ENCODE measurements around the gene HIBADH. TPM values are rescaled to one million over a fixed set of nuclear protein-coding genes. Genes with fewer than 3 reads are reported as not detected.

The HIBADH gene
- total and polyA plus RNA-seq, 12 donors, result 24.7 to 94.0 (median 77.7) TPM

- H3K4me1 ChIP-seq, result no peaks in the 10 kb centered on the region
- H3K27me3 ChIP-seq, result no peaks in the 10 kb centered on the region
- no peak overlapping the region for H3K4me3 ChIP-seq
- no peak for DNase-seq
- no peaks in the 10 kb centered on the region for H3K9me3 ChIP-seq
- H3K36me3 ChIP-seq, result peaks cover 0 to 14% (median 0%) of the 10 kb centered on the region in 9 donors
- no peak overlapping the region for H3K27ac ChIP-seq
- no peak for ATAC-seq
- intact Hi-C loops (cut with DNase I), result no loop called here
- 97 to 100% methylated on average over 1 of the region's 1 CpG for WGBS, 2 donors
- no peak for TF ChIP-seq CTCF (IDR thresholded peaks at IDR 0.05)
These were observed 7.5 kb downstream of the HIBADH start for GRCh38 chr7:27655184-27655583.

GRCh38 chr7:27652518-27652917 lies 10.2 kb downstream of the HIBADH start:
- 94 to 95% methylated on average over 6 of the region's 6 CpGs for WGBS, 2 donors
- no peaks in the 10 kb centered on the region for H3K4me1 ChIP-seq
- H3K27me3 ChIP-seq, result no peaks in the 10 kb centered on the region
- ATAC-seq, result no peak
- no peaks in the 10 kb centered on the region for H3K9me3 ChIP-seq
- no peak for TF ChIP-seq CTCF (IDR thresholded peaks at IDR 0.05)
- H3K4me3 ChIP-seq, result no peak overlapping the region
- no peak for DNase-seq
- intact Hi-C loops (cut with DNase I), result no loop called here
- H3K27ac ChIP-seq, result no peak overlapping the region
- peaks cover 0 to 30% (median 5%) of the 10 kb centered on the region in 9 donors for H3K36me3 ChIP-seq

GRCh38 chr7:27651702-27652101 lies 11.0 kb downstream of the HIBADH start:
- ATAC-seq (no peak), DNase-seq (no peak)
- H3K27me3 ChIP-seq, result no peaks in the 10 kb centered on the region
- H3K27ac ChIP-seq, result no peak overlapping the region
- TF ChIP-seq CTCF (IDR thresholded peaks at IDR 0.05), result no peak
- no peak overlapping the region for H3K4me3 ChIP-seq
- peaks cover 0 to 38% (median 5%) of the 10 kb centered on the region in 9 donors for H3K36me3 ChIP-seq
- no peaks in the 10 kb centered on the region for H3K4me1 ChIP-seq
- H3K9me3 ChIP-seq, result no peaks in the 10 kb centered on the region
- intact Hi-C loops (cut with DNase I), result no loop called here

- H3K36me3 ChIP-seq, result peaks cover 0 to 36% (median 5%) of the 10 kb centered on the region in 9 donors
- no peak overlapping the region for H3K27ac ChIP-seq
- intact Hi-C loops (cut with DNase I), result no loop called here
- 97 to 98% methylated on average over 4 of the region's 4 CpGs for WGBS, 2 donors
- no peaks in the 10 kb centered on the region for H3K9me3 ChIP-seq
- no peak for TF ChIP-seq CTCF (IDR thresholded peaks at IDR 0.05)
- H3K4me1 ChIP-seq, result no peaks in the 10 kb centered on the region
- no peaks in the 10 kb centered on the region for H3K27me3 ChIP-seq
- no peak for DNase-seq
- ATAC-seq, result no peak
- no peak overlapping the region for H3K4me3 ChIP-seq
These were observed 12.4 kb downstream of the HIBADH start for GRCh38 chr7:27650283-27650682.

Measured in heart right ventricle (tissue), 16 donors.